HEK293 (cell line): ENCODE measurements around the gene DACH2.

ENCODE experiments used
- PRDM4 ChIP-seq: fragments of 450-650 bp; formaldehyde crosslinking; IDR thresholded peaks from 2 replicates; pipeline ENCODE4 v1.5.1; 2017; ENCODE audit warnings: missing biosample characterization, missing genetic modification characterization
- TF ChIP-seq, protein P1 (sequence below): fragments of 450-650 bp; formaldehyde crosslinking; IDR thresholded peaks from 2 replicates; pipeline ENCODE4 v1.5.1; 2016; ENCODE audit warnings: missing biosample characterization, missing genetic modification characterization

GRCh38 chrX:86137071-86137470, 11.2 kb upstream of the DACH2 start:
- TF ChIP-seq, protein P1, sequence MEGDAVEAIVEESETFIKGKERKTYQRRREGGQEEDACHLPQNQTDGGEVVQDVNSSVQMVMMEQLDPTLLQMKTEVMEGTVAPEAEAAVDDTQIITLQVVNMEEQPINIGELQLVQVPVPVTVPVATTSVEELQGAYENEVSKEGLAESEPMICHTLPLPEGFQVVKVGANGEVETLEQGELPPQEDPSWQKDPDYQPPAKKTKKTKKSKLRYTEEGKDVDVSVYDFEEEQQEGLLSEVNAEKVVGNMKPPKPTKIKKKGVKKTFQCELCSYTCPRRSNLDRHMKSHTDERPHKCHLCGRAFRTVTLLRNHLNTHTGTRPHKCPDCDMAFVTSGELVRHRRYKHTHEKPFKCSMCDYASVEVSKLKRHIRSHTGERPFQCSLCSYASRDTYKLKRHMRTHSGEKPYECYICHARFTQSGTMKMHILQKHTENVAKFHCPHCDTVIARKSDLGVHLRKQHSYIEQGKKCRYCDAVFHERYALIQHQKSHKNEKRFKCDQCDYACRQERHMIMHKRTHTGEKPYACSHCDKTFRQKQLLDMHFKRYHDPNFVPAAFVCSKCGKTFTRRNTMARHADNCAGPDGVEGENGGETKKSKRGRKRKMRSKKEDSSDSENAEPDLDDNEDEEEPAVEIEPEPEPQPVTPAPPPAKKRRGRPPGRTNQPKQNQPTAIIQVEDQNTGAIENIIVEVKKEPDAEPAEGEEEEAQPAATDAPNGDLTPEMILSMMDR = no peak
- TF ChIP-seq PRDM4 (tag by site-specific recombination) = no peak
